ENCODE data around the gene RND3.

RND3 gene

GRCh38 chr2:150432312-150432625 is 55.2 kb downstream of the RND3 start:
- DNase-seq: no peak

GRCh38 chr2:150431561-150432311 is 55.7 kb downstream of the RND3 start:
- no peak for DNase-seq

GRCh38 chr2:150429384-150429961 is 58.0 kb downstream of the RND3 start:
- no peak for DNase-seq

- DNase-seq: no peak
These were observed 58.8 kb downstream of the RND3 start for GRCh38 chr2:150428641-150429040.

- no peak for DNase-seq
These were observed 60.2 kb downstream of the RND3 start for GRCh38 chr2:150427298-150427697.

GRCh38 chr2:150426724-150427123 is 60.7 kb downstream of the RND3 start:
- no peak for DNase-seq

- DNase-seq: no peak
These were observed 61.2 kb downstream of the RND3 start for GRCh38 chr2:150426315-150426714.

DNA sequence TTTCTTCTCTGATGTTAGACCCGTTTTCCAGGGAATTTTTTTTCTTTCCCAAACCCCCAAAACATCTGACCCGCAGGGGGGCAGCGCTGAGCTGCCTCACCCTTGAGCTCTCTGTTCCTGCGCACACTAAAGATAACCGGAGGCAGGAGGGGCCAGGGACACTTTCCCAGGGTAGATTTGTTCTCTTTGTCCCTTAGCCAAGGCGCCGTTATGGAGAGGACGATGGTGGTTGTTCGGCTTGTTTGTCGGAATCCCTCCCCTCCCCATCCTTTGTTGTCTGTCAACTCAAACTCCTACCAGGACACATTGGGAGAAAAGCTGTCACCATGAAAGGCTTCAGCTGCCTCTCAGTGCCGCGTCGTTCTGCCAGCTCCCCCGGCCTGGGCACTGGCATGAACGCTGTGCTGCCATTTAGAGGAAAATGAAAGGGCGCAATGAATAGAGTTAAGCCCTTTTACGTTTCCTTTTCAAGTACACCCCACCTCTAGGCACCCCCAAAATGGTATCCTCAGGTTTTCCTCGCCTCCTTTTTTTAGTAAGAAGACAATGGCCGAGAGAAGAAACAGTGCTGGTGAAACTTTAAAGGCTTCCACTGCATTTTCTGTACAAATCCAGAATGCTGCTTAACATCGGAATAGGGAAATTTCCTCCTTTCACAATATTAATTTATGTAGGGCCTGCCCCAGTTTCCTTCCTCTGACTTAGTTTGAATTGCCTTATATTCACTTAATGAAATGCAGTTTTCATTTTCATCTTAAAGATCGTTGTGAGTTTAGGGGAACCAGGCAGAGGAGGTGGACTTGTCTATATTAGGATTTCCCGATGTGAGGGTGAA is 62.1 kb downstream of the RND3 start:
- DNase-seq: no peak

DNA sequence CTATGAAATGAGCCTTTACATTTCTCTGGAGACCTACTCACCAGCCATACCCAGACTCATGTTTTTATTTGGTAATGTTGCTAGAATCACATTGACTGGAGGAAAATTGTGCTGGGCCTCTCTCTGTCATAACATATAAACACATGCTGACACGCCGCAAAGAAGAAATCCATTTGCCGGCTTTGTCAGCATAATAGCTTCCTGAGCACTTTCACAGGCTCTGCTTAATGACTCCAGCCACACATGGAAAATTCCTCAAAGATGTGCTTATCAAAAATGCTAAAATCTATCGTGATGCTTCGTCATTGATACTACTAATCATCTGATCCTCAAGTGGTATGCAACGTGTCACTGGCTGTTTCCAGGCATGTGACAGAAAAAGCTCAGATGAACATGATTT is 63.1 kb downstream of the RND3 start:
- DNase-seq: no peak

GRCh38 chr2:150421126-150421651 is 66.3 kb downstream of the RND3 start:
- DNase-seq: no peak

DNA sequence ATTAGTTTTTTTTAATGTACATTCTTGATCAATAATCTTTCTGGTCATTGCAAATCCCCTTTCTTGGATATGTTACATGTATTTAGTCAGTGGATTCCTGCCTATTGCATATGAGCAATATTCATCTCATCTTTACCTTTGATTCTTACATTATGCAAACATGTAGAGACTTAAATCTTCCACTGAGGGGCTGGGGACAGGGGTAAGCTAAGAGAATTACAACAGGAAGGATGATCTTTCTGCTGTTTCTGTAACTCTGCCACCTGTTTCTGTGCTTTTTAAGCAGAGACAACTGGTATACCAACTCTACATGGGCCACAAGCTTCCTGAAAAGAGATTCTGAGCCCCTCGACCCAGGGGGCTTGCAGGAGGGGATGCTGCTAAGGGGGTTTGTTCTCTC is 68.6 kb downstream of the RND3 start:
- DNase-seq: no peak

Data from CD4-positive, alpha-beta T cell treated with Interferon gamma for 1 hour (primary cell).